Astrocyte (in vitro differentiated cells and primary cell): ENCODE measurements around the gene ANO4.

Experiments
- CTCF ChIP-seq: IDR thresholded peaks from 2 replicates; pipeline ENCODE4 v1.5.1; 2011; ENCODE audit warnings: low read depth, mild to moderate bottlenecking, inconsistent platforms, low read length, moderate library complexity; ENCODE audit not compliant: insufficient read depth
- EZH2 ChIP-seq: IDR thresholded peaks from 2 replicates; pipeline ENCODE4 v1.6.1; 2012; ENCODE audit warnings: mild to moderate bottlenecking, low read length, inconsistent platforms; ENCODE audit not compliant: insufficient read depth

DNA sequence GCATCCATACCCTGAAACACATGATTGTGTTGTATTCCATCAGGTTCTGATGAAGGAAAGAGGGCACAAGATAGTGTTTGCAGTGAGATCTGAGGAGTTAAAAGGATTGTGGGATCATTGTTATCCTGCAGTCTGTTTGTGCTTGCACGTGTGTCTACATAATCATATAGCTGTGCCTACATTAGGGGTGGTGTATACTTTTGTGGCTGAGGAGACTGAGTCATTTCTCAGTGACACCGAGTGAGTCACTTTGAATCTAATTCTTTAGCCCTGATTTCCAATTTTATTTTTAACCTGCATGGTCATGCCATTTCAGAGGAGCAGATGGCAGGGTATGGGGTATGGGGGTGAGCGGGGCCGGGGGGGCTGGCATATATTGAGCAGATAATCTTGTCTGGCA lies 133.2 kb downstream of the ANO4 start:
- TF ChIP-seq CTCF (no peak), EZH2 (no peak)
